NCI-H146 treated with DMSO at 0.1 percent for 48 hours (cell line): ENCODE results near the gene RBP7.

ENCODE experiments used
- DNase-seq: peaks from one replicate; lab custom pipeline; 2025; ENCODE audit not compliant: unreplicated experiment; lab: John Stamatoyannopoulos, UW

The RBP7 gene

GRCh38 chr1:10064416-10065343 is 67.7 kb downstream of the RBP7 start:
- no peak for DNase-seq

GRCh38 chr1:10065344-10065685 is 68.3 kb downstream of the RBP7 start:
- DNase-seq: no peak
